SK-N-SH treated with all-trans-retinoic acid at 6 μM for 48 hours (cell line): ENCODE results near the gene C1QL3.

Experiments used
- ZFP3 ChIP-seq: fragments of 250-450 bp; sonication (Bioruptor Pico); IDR thresholded peaks from 2 replicates; pipeline ENCODE4 v1.5.0; 2020; ENCODE audit warnings: mild to moderate bottlenecking, moderate library complexity
- ZNF565 ChIP-seq: fragments of 450-650 bp; formaldehyde crosslinking; conservative IDR thresholded peaks from 2 replicates; pipeline ENCODE4 v1.5.0; 2020; ENCODE audit warnings: low read depth, mild to moderate bottlenecking, moderate library complexity

DNA sequence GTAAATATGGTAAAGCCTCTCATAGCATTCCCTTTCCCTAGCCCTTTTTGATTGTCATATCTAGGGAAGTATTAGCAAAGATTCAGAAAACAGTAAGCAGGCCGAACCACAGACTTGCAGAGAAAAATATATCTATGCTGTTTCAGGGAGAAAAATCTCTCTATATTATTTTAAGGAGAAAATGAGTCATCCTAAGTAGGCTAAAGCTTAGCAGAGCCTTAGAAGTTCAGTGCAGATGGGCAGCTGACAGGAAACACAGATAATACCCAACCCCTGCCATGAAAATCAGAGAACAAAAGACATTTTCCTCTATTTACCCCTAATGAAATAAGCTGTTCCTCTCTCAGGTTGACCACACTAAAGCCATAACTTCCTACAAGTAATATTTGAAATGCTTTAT, 16.5 kb downstream of the C1QL3 start:
- no peak for TF ChIP-seq ZNF565 (CRISPR knock-in tag)
- TF ChIP-seq ZFP3: no peak
